ENCODE results near the gene NTM. TPM values are rescaled to one million over a fixed set of nuclear protein-coding genes. Genes with fewer than 3 reads are reported as not detected.

Gene NTM
- total RNA-seq, 2 donors from 2014 or later, result 1.7 to 3.6 TPM

DNA sequence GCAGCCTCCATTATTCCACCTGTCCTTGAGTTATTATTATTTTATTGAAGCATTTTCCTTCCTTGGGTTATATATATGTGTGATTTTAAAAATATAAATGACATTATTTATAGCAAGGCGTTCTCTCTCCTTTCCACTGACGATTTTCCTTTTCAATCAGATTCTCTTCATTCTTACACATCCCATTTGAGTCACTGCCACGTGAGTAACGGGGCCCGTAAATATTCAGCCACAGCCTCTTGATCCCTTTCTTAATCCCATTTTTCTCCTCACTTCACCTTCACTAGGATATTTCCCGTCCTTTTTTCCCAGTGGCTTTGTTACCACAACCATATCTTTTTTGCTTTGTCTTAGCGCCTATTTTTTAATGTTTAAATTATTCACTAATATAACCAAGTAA lies 396.2 kb downstream of the NTM start:
- WGBS, 2 experiments (ENCODE audit: insufficient coverage in 1 of 2, insufficient read length in 1 of 2), result 74 to 90% methylated on average over 4 to 6 of the region's 7 CpGs
- H3K4me1 Mint-ChIP-seq, result peaks cover 10% of the 10 kb centered on the region
- no peak for DNase-seq

GRCh38 chr11:131767421-131767820 lies 397.0 kb downstream of the NTM start:
- Mint-ChIP-seq H3K27me3 (ENCODE audit: insufficient read depth) (no peaks in the 10 kb centered on the region), H3K4me1 (peaks cover 10% of the 10 kb centered on the region), H3K9me3 (no peaks in the 10 kb centered on the region), H3K4me3 (no peak overlapping the region), H3K36me3 (ENCODE audit: low read depth) (no peaks in the 10 kb centered on the region), H3K27ac (no peak overlapping the region)
- no peak overlapping the region for H3K4me3 ChIP-seq (ENCODE audit: low read length)
- H3K27me3 ChIP-seq (ENCODE audit: control insufficient read depth, insufficient read depth, low read length, poor library complexity, severe bottlenecking), result no peaks in the 10 kb centered on the region
- no peak overlapping the region for H3K9ac ChIP-seq (ENCODE audit: extremely low read depth, low read length, poor library complexity, severe bottlenecking)
- no peak for TF ChIP-seq CTCF (conservative IDR thresholded peaks at IDR 0.05)
- H3K27ac ChIP-seq (ENCODE audit: low read depth, low read length), result no peak overlapping the region
- no peaks in the 10 kb centered on the region for H3K36me3 ChIP-seq (ENCODE audit: control insufficient read depth, insufficient read depth, low read length)
- no peaks in the 10 kb centered on the region for H3K4me1 ChIP-seq (ENCODE audit: control insufficient read depth, insufficient read depth, low read length)
- whole genome bisulfite sequencing, 2 experiments (ENCODE audit: insufficient coverage in 1 of 2, insufficient read length in 1 of 2), result 87 to 93% methylated on average over 3 to 4 of the region's 4 CpGs
- no peaks in the 10 kb centered on the region for H3K9me3 ChIP-seq (ENCODE audit: control insufficient read depth, low read length)
- DNase-seq, result no peak

More for the DNA sequence above, 396.2 kb downstream of the NTM start:
- Histone ChIP-seq H3K4me3 (ENCODE audit: low read length) (no peak overlapping the region), H3K36me3 (ENCODE audit: control insufficient read depth, insufficient read depth, low read length) (no peaks in the 10 kb centered on the region), H3K9me3 (ENCODE audit: control insufficient read depth, low read length) (no peaks in the 10 kb centered on the region), H3K4me1 (ENCODE audit: control insufficient read depth, insufficient read depth, low read length) (no peaks in the 10 kb centered on the region), H3K9ac (ENCODE audit: extremely low read depth, low read length, poor library complexity, severe bottlenecking) (no peak overlapping the region), H3K27me3 (ENCODE audit: control insufficient read depth, insufficient read depth, low read length, poor library complexity, severe bottlenecking) (no peaks in the 10 kb centered on the region), H3K27ac (ENCODE audit: low read depth, low read length) (no peak overlapping the region)
- TF ChIP-seq CTCF (conservative IDR thresholded peaks at IDR 0.05), result no peak
- no peaks in the 10 kb centered on the region for H3K9me3 Mint-ChIP-seq
- no peaks in the 10 kb centered on the region for H3K27me3 Mint-ChIP-seq (ENCODE audit: insufficient read depth)
- no peaks in the 10 kb centered on the region for H3K36me3 Mint-ChIP-seq (ENCODE audit: low read depth)
- H3K27ac Mint-ChIP-seq, result no peak overlapping the region
- H3K4me3 Mint-ChIP-seq, result no peak overlapping the region

DNA sequence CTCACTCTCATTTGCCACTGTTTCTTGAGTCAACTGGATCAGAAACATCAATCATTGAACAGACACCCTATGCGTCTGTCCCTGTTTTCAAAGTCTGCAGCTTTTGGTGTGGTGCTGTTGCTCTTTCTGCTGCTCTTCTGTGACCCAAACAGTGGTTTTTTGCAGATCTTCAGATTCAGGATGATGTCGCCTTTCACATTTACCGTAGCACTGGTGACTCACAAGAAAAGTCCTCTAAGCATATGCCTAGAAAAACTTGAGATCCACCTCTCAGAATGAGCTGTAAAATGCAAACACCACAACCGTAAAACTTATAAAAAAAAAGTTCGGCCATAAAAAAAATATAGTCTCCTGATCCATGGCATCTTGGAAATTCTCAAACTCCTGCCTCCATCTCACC lies 400.4 kb downstream of the NTM start:
- Mint-ChIP-seq H3K27me3 (ENCODE audit: insufficient read depth) (no peaks in the 10 kb centered on the region), H3K4me3 (no peak overlapping the region), H3K4me1 (peaks cover 10% of the 10 kb centered on the region), H3K27ac (no peak overlapping the region), H3K36me3 (ENCODE audit: low read depth) (no peaks in the 10 kb centered on the region), H3K9me3 (no peaks in the 10 kb centered on the region)
- WGBS, 2 experiments (ENCODE audit: insufficient coverage in 1 of 2, insufficient read length in 1 of 2), result 80 to 81% methylated on average over 2 to 5 of the region's 5 CpGs
- Histone ChIP-seq H3K4me1 (ENCODE audit: control insufficient read depth, insufficient read depth, low read length) (no peaks in the 10 kb centered on the region), H3K9ac (ENCODE audit: extremely low read depth, low read length, poor library complexity, severe bottlenecking) (no peak overlapping the region), H3K4me3 (ENCODE audit: low read length) (no peak overlapping the region), H3K27me3 (ENCODE audit: control insufficient read depth, insufficient read depth, low read length, poor library complexity, severe bottlenecking) (no peaks in the 10 kb centered on the region), H3K9me3 (ENCODE audit: control insufficient read depth, low read length) (no peaks in the 10 kb centered on the region), H3K36me3 (ENCODE audit: control insufficient read depth, insufficient read depth, low read length) (no peaks in the 10 kb centered on the region), H3K27ac (ENCODE audit: low read depth, low read length) (no peak overlapping the region)
- no peak for DNase-seq
- TF ChIP-seq CTCF (conservative IDR thresholded peaks at IDR 0.05), result no peak
